Kidney (tissue), 14 donors: ENCODE data around the gene CUEDC1. TPM values are rescaled to one million over a fixed set of nuclear protein-coding genes. Genes with fewer than 3 reads are reported as not detected.

Source experiments
- DNase-seq, 5 donors: peaks; one replicate each; pipeline ENCODE4 v3.0.0-alpha.2; 2013 to 2020
- FAIRE-seq: peaks from 2 replicates; lab custom pipeline; 2012; peaks lifted over from hg19 to GRCh38; lab: Jason Lieb, UNC
- H3K27ac ChIP-seq, 2 donors: one replicate each; pipeline ENCODE4 v1.7.0; 2013; ENCODE audit warnings: low read depth in 2 of 2, low read length in 2 of 2, inconsistent platforms in 1 of 2
- H3K27me3 ChIP-seq: one replicate; pipeline ENCODE4 v1.7.1; 2013; ENCODE audit warnings: low read length, inconsistent platforms; ENCODE audit not compliant: control insufficient read depth, insufficient read depth
- H3K36me3 ChIP-seq, 3 donors: one replicate each; pipeline versions ENCODE4 v1.7.0 to v1.7.1; 2013; ENCODE audit warnings: low read length in 3 of 3, control low read depth in 1 of 3, inconsistent platforms in 1 of 3; ENCODE audit not compliant: insufficient read depth in 3 of 3, control insufficient read depth in 2 of 3
- H3K4me1 ChIP-seq, 3 donors: one replicate each; pipeline versions ENCODE4 v1.7.0 to v1.7.1; 2013; ENCODE audit warnings: low read length in 3 of 3, inconsistent platforms in 1 of 3, low read depth in 1 of 3; ENCODE audit not compliant: control insufficient read depth in 2 of 3, insufficient read depth in 2 of 3
- H3K4me3 ChIP-seq, 3 donors: one replicate each; pipeline versions ENCODE4 v1.7.0 to v1.8.1; 2013; ENCODE audit warnings: low read length in 3 of 3, control low read depth in 1 of 3, inconsistent platforms in 1 of 3
- H3K9ac ChIP-seq, 3 donors: one replicate each; pipeline versions ENCODE4 v1.7.0 to v1.7.1; 2013; ENCODE audit warnings: low read length in 3 of 3, control low read depth in 1 of 3, inconsistent platforms in 1 of 3
- H3K9me3 ChIP-seq, 3 donors: one replicate each; pipeline versions ENCODE4 v1.7.0 to v1.7.1; 2013; ENCODE audit warnings: low read length in 3 of 3, control low read depth in 1 of 3, inconsistent platforms in 1 of 3; ENCODE audit not compliant: control insufficient read depth in 2 of 3, insufficient read depth in 1 of 3
- CTCF ChIP-seq: IDR thresholded peaks from 3 replicates; pipeline ENCODE4 v1.5.1; 2012; ENCODE audit warnings: mild to moderate bottlenecking, moderate library complexity, borderline replicate concordance; ENCODE audit not compliant: insufficient read depth; ENCODE audit errors: extremely low read depth
- intact Hi-C: fragments of 100-400 bp; cut with DNase I; formaldehyde crosslinking; loops from one replicate; pipeline ENCODE4 v1.11.1; 2022
- polyA plus RNA-seq: library from polyadenylated mRNA; stranded (reverse); fragments of 350-450 nt; fragmentation: Illumina TruSeq; extraction: RNeasy Lipid Tissue Mini Kit (QIAGEN cat#74804); gene quantifications from one replicate; pipeline ENCODE4 v1.2.3, GENCODE V29; 2014; ENCODE audit warnings: low read depth, low replicate concordance; ENCODE audit not compliant: insufficient read depth
- total RNA-seq: library from RNA; stranded (reverse); fragmentation: NEBNext Ultra II Directional; extraction: Animal tissue kit (Norgen Biotek cat#: 25700); gene quantifications from one replicate; pipeline ENCODE4 v1.2.1, GENCODE V29; 2021
- donor health status: control.
- donor health status: control.
- donor health status: control.
- donor health status: control.
- donor health status: control.
- donor health status: DM: yes; HTN: yes; CAD: no.
- donor health status: Normal renal cell carcinoma (clear cell type).

Gene CUEDC1
- total and polyA plus RNA-seq, 2 donors from 2014 or later, result 33.0 to 52.3 TPM

- no peak overlapping the region for H3K27ac ChIP-seq
These were observed 29.2 kb upstream of the CUEDC1 start for GRCh38 chr17:57984261-57984890.

GRCh38 chr17:57983446-57983845 lies 28.2 kb upstream of the CUEDC1 start:
- FAIRE-seq, result no peak

More at GRCh38 chr17:57984261-57984890, 29.2 kb upstream of the CUEDC1 start:
- TF ChIP-seq CTCF, result no peak
- intact Hi-C loops, result no loop called here
- no peak overlapping the region for H3K9ac ChIP-seq
- DNase-seq, result no peak
- H3K9me3 ChIP-seq, result no peaks in the 10 kb centered on the region
- no peak for FAIRE-seq
- H3K36me3 ChIP-seq, result peaks cover 0 to 17% (median 0%) of the 10 kb centered on the region in 3 donors
- peaks cover under 1 to 26% (median 18%) of the 10 kb centered on the region in 3 donors for H3K4me1 ChIP-seq
- H3K4me3 ChIP-seq, result no peak overlapping the region
- no peaks in the 10 kb centered on the region for H3K27me3 ChIP-seq

GRCh38 chr17:57982452-57983170 lies 27.4 kb upstream of the CUEDC1 start:
- H3K27ac ChIP-seq, result no peak overlapping the region
- FAIRE-seq (no peak), DNase-seq (no peak)
- H3K4me1 ChIP-seq, result peaks cover 0 to 26% (median 15%) of the 10 kb centered on the region in 3 donors
- peaks cover 5 to 31% (median 5%) of the 10 kb centered on the region in 3 donors for H3K36me3 ChIP-seq
- no peak overlapping the region for H3K9ac ChIP-seq
- H3K27me3 ChIP-seq, result no peaks in the 10 kb centered on the region
- intact Hi-C loops, result no loop called here
- no peak for TF ChIP-seq CTCF
- H3K9me3 ChIP-seq, result no peaks in the 10 kb centered on the region
- H3K4me3 ChIP-seq, result no peak overlapping the region

More at GRCh38 chr17:57983446-57983845, 28.2 kb upstream of the CUEDC1 start:
- Histone ChIP-seq H3K9ac (no peak overlapping the region), H3K27me3 (no peaks in the 10 kb centered on the region), H3K4me1 (peaks cover 0 to 26% (median 15%) of the 10 kb centered on the region in 3 donors), H3K27ac (no peak overlapping the region), H3K4me3 (no peak overlapping the region), H3K36me3 (peaks cover under 1 to 26% (median 2%) of the 10 kb centered on the region in 3 donors), H3K9me3 (no peaks in the 10 kb centered on the region)
- intact Hi-C loops, result no loop called here
- no peak for TF ChIP-seq CTCF
- DNase-seq, result no peak
